Uterus (tissue), 2 donors: Measurements from ENCODE around the gene DDC.

ENCODE experiments used
- CTCF ChIP-seq, 4 experiments: fragments of 200-600 bp in 2 of 4; fragments of 450-650 bp in 2 of 4; sonication (generic) in 2 of 4; IDR thresholded peaks; one replicate each; pipeline ENCODE4 v1.5.1; 2016 to 2019; ENCODE audit warnings: antibody characterized with exemption in 4 of 4, mild to moderate bottlenecking in 2 of 4, moderate library complexity in 1 of 4
- POLR2A ChIP-seq, 2 donors: fragments of 450-650 bp; IDR thresholded peaks; one replicate each; pipeline ENCODE4 v1.6.1; 2016; ENCODE audit warnings: antibody characterized with exemption in 2 of 2, mild to moderate bottlenecking in 1 of 2, moderate library complexity in 1 of 2

- TF ChIP-seq CTCF (IDR thresholded peaks at IDR 0.05) (no peak), POLR2A (IDR thresholded peaks at IDR 0.05) (no peak)
Observed at GRCh38 chr7:50592940-50593339, 27.7 kb upstream of the DDC start.
